ENCODE measurements around the gene GNRHR. TPM values are rescaled to one million over a fixed set of nuclear protein-coding genes. Genes with fewer than 3 reads are reported as not detected.
A peak's percentile ranks its signal among the peaks of the same experiment; 100 is the strongest.

The GNRHR gene
- total RNA-seq, 5 donors from 2014 or later (not counting 1 experiment from before 2014, with no cell fraction given): not detected

DNA sequence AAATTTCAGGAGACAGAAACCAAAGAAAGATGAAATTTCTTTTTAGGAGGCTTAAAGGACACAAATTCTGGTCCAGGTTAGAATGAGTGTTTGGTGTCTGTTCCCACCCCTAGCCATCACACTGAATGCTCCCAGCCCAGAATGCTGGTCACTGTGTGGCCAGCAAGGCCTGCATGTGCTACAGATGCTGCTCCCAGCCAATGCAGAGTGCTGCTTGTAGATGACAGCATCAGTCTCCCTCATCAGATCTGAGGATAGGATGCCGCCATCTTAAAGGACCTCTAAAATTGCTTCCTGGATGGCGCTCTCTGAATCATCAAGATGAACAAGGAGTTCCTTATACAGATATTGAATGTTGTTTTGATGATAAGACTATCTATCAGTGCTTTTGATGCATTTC, 35.3 kb downstream of the GNRHR start:
- H3K4me3 Mint-ChIP-seq: no peak overlapping the region
- no peak overlapping the region for H3K4me3 ChIP-seq (ENCODE audit: control insufficient read depth in 1 of 2, extremely low read depth in 1 of 2, low read length in 1 of 2)
- ChIA-PET CTCF (no interaction called here), POLR2A (no interaction called here)
- WGBS (ENCODE audit: insufficient coverage): 100% methylated on average over 2 of the region's 2 CpGs
- no peaks in the 10 kb centered on the region for H3K27me3 Mint-ChIP-seq
- no peak overlapping the region for H3K27ac ChIP-seq (ENCODE audit: low read length)
- no peak for DNase-seq
- peaks cover 0 to 6% (median under 1%) of the 10 kb centered on the region in 3 donors for H3K4me1 Mint-ChIP-seq
- no peak overlapping the region for H3K27ac Mint-ChIP-seq
- peaks cover 8 to 9% of the 10 kb centered on the region in 2 donors for H3K36me3 ChIP-seq (ENCODE audit: control insufficient read depth in 2 of 2, extremely low read depth in 1 of 2, insufficient read depth in 1 of 2, low read length in 1 of 2)
- no peak for ATAC-seq (replicated peaks in 1 of 4)
- H3K9me3 Mint-ChIP-seq: peaks cover 0 to 6% (median 0%) of the 10 kb centered on the region in 3 donors
- H3K36me3 Mint-ChIP-seq: peaks cover 51% of the 10 kb centered on the region
- H3K27me3 ChIP-seq (replicated peaks in 1 of 2; ENCODE audit: control insufficient read depth in 2 of 2, extremely low read depth in 1 of 2, insufficient read depth in 2 of 2, low read length in 1 of 2): no peaks in the 10 kb centered on the region
- H3K9me3 ChIP-seq: no peaks in the 10 kb centered on the region
- no peaks in the 10 kb centered on the region for H3K4me1 ChIP-seq (ENCODE audit: control insufficient read depth in 1 of 2, extremely low read depth in 1 of 2, insufficient read depth in 2 of 2, low read length in 2 of 2)

- peaks cover 2 to 12% (median 6%) of the 10 kb centered on the region in 3 donors for H3K4me1 Mint-ChIP-seq
- H3K36me3 ChIP-seq (ENCODE audit: control insufficient read depth in 2 of 2, extremely low read depth in 1 of 2, insufficient read depth in 1 of 2, low read length in 1 of 2): peaks cover 8 to 9% of the 10 kb centered on the region in 2 donors
- no peaks in the 10 kb centered on the region for H3K4me1 ChIP-seq (ENCODE audit: control insufficient read depth in 1 of 2, extremely low read depth in 1 of 2, insufficient read depth in 2 of 2, low read length in 2 of 2)
- no peak overlapping the region for H3K4me3 ChIP-seq (ENCODE audit: control insufficient read depth in 1 of 2, extremely low read depth in 1 of 2, low read length in 1 of 2)
- CTCF ChIA-PET: interaction anchor here in 1 of 2 donors (0.9 kb wide), 1 partner anchor 29 kb away, joined by 3 read pairs; no protein-coding TSS in a partner anchor
- no peak overlapping the region for H3K4me3 Mint-ChIP-seq
- peaks cover 0 to 6% (median 0%) of the 10 kb centered on the region in 3 donors for H3K9me3 Mint-ChIP-seq
- no peaks in the 10 kb centered on the region for H3K27me3 ChIP-seq (replicated peaks in 1 of 2; ENCODE audit: control insufficient read depth in 2 of 2, extremely low read depth in 1 of 2, insufficient read depth in 2 of 2, low read length in 1 of 2)
- no peak for ATAC-seq (replicated peaks in 1 of 4)
- no peak overlapping the region for H3K27ac Mint-ChIP-seq
- no peaks in the 10 kb centered on the region for H3K27me3 Mint-ChIP-seq
- 100% methylated on average over 2 of the region's 2 CpGs for WGBS (ENCODE audit: insufficient coverage)
- H3K36me3 Mint-ChIP-seq: peaks cover 51% of the 10 kb centered on the region
- no peaks in the 10 kb centered on the region for H3K9me3 ChIP-seq
- no peak for DNase-seq
- POLR2A ChIA-PET: no interaction called here
- H3K27ac ChIP-seq (ENCODE audit: low read length): no peak overlapping the region
Measured at GRCh38 chr4:67717586-67717985, 36.6 kb downstream of the GNRHR start.

DNA sequence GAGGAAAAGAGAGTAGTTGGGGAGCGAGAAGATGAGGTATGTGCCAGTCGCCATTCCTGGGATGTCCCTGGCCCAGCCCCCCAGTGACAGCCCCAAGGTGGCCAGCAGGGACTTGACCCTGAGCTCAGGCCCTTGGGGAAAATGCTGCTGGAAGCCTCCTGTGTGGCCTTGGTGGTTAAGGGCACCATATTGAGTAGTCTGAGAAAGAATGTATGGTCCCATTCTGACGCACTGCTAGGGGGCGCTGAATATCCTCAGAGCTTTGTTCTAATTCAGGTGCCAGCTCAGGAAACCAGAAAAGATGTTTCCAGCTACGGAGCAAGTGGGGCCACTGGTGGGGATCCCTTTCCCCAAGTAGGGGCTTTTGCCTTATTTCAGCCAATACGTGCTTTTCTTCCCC, 39.2 kb downstream of the GNRHR start:
- CTCF ChIA-PET: no interaction called here
- DNase-seq: no peak
- Histone ChIP-seq H3K36me3 (ENCODE audit: control insufficient read depth in 2 of 2, extremely low read depth in 1 of 2, insufficient read depth in 1 of 2, low read length in 1 of 2) (peaks cover 0 to 5% of the 10 kb centered on the region in 2 donors), H3K4me1 (ENCODE audit: control insufficient read depth in 1 of 2, extremely low read depth in 1 of 2, insufficient read depth in 2 of 2, low read length in 2 of 2) (no peaks in the 10 kb centered on the region), H3K4me3 (ENCODE audit: control insufficient read depth in 1 of 2, extremely low read depth in 1 of 2, low read length in 1 of 2) (no peak overlapping the region), H3K27me3 (replicated peaks in 1 of 2; ENCODE audit: control insufficient read depth in 2 of 2, extremely low read depth in 1 of 2, insufficient read depth in 2 of 2, low read length in 1 of 2) (no peaks in the 10 kb centered on the region), H3K27ac (ENCODE audit: low read length) (no peak overlapping the region), H3K9me3 (no peaks in the 10 kb centered on the region)
- Mint-ChIP-seq H3K36me3 (peaks cover 30% of the 10 kb centered on the region), H3K27ac (no peak overlapping the region), H3K9me3 (peaks cover 0 to 3% (median 0%) of the 10 kb centered on the region in 3 donors), H3K27me3 (no peaks in the 10 kb centered on the region), H3K4me1 (peaks cover 13 to 18% (median 17%) of the 10 kb centered on the region in 3 donors), H3K4me3 (no peak overlapping the region)
- POLR2A ChIA-PET: no interaction called here
- no peak for ATAC-seq (replicated peaks in 1 of 4)
- WGBS (ENCODE audit: insufficient coverage): 100% methylated on average over 5 of the region's 6 CpGs

- no peak for DNase-seq
- ChIA-PET CTCF (no interaction called here), POLR2A (no interaction called here)
- Mint-ChIP-seq H3K27me3 (no peaks in the 10 kb centered on the region), H3K9me3 (peaks cover 0 to 3% (median 0%) of the 10 kb centered on the region in 3 donors), H3K27ac (no peak overlapping the region), H3K4me3 (no peak overlapping the region), H3K36me3 (peaks cover 37% of the 10 kb centered on the region), H3K4me1 (peaks cover 17 to 18% (median 17%) of the 10 kb centered on the region in 3 donors)
- WGBS (ENCODE audit: insufficient coverage): no CpG with 5 or more reads among the region's 1 CpG
- Histone ChIP-seq H3K4me3 (ENCODE audit: control insufficient read depth in 1 of 2, extremely low read depth in 1 of 2, low read length in 1 of 2) (no peak overlapping the region), H3K27me3 (replicated peaks in 1 of 2; ENCODE audit: control insufficient read depth in 2 of 2, extremely low read depth in 1 of 2, insufficient read depth in 2 of 2, low read length in 1 of 2) (no peaks in the 10 kb centered on the region), H3K4me1 (ENCODE audit: control insufficient read depth in 1 of 2, extremely low read depth in 1 of 2, insufficient read depth in 2 of 2, low read length in 2 of 2) (no peaks in the 10 kb centered on the region), H3K27ac (ENCODE audit: low read length) (no peak overlapping the region), H3K36me3 (ENCODE audit: control insufficient read depth in 2 of 2, extremely low read depth in 1 of 2, insufficient read depth in 1 of 2, low read length in 1 of 2) (peaks cover 0 to 5% of the 10 kb centered on the region in 2 donors), H3K9me3 (no peaks in the 10 kb centered on the region)
- no peak for ATAC-seq (replicated peaks in 1 of 4)
Measured at GRCh38 chr4:67714248-67714583, 40.0 kb downstream of the GNRHR start.

- Histone ChIP-seq H3K9me3 (no peaks in the 10 kb centered on the region), H3K4me1 (ENCODE audit: control insufficient read depth in 1 of 2, extremely low read depth in 1 of 2, insufficient read depth in 2 of 2, low read length in 2 of 2) (no peaks in the 10 kb centered on the region), H3K27ac (ENCODE audit: low read length) (no peak overlapping the region), H3K4me3 (ENCODE audit: control insufficient read depth in 1 of 2, extremely low read depth in 1 of 2, low read length in 1 of 2) (no peak overlapping the region), H3K27me3 (replicated peaks in 1 of 2; ENCODE audit: control insufficient read depth in 2 of 2, extremely low read depth in 1 of 2, insufficient read depth in 2 of 2, low read length in 1 of 2) (no peaks in the 10 kb centered on the region), H3K36me3 (ENCODE audit: control insufficient read depth in 2 of 2, extremely low read depth in 1 of 2, insufficient read depth in 1 of 2, low read length in 1 of 2) (peaks cover 0 to 5% of the 10 kb centered on the region in 2 donors)
- H3K4me3 Mint-ChIP-seq: no peak overlapping the region
- H3K4me1 Mint-ChIP-seq: peaks cover 18% of the 10 kb centered on the region in 3 donors
- no peaks in the 10 kb centered on the region for H3K27me3 Mint-ChIP-seq
- CTCF ChIA-PET: no interaction called here
- peaks cover 38% of the 10 kb centered on the region for H3K36me3 Mint-ChIP-seq
- peak overlapping the region in 1 of 2 donors; percentile 6 for H3K27ac Mint-ChIP-seq
- peaks cover 0 to 3% (median 0%) of the 10 kb centered on the region in 3 donors for H3K9me3 Mint-ChIP-seq
- WGBS (ENCODE audit: insufficient coverage): 83% methylated on average over 5 of the region's 12 CpGs
- no peak for DNase-seq
- POLR2A ChIA-PET: no interaction called here
- ATAC-seq (replicated peaks in 1 of 4): no peak
Measured at GRCh38 chr4:67713529-67714247, 40.5 kb downstream of the GNRHR start.

- H3K36me3 Mint-ChIP-seq: peaks cover 43% of the 10 kb centered on the region
Measured at GRCh38 chr4:67712650-67713528, 41.3 kb downstream of the GNRHR start.

More at GRCh38 chr4:67712650-67713528, 41.3 kb downstream of the GNRHR start:
- Mint-ChIP-seq H3K9me3 (peaks cover 0 to 3% (median 0%) of the 10 kb centered on the region in 3 donors), H3K4me3 (no peak overlapping the region), H3K27me3 (no peaks in the 10 kb centered on the region), H3K27ac (no peak overlapping the region), H3K4me1 (peaks cover 25 to 26% (median 26%) of the 10 kb centered on the region in 3 donors)
- Histone ChIP-seq H3K27me3 (replicated peaks in 1 of 2; ENCODE audit: control insufficient read depth in 2 of 2, extremely low read depth in 1 of 2, insufficient read depth in 2 of 2, low read length in 1 of 2) (no peaks in the 10 kb centered on the region), H3K4me1 (ENCODE audit: control insufficient read depth in 1 of 2, extremely low read depth in 1 of 2, insufficient read depth in 2 of 2, low read length in 2 of 2) (no peaks in the 10 kb centered on the region), H3K4me3 (ENCODE audit: control insufficient read depth in 1 of 2, extremely low read depth in 1 of 2, low read length in 1 of 2) (no peak overlapping the region), H3K27ac (ENCODE audit: low read length) (no peak overlapping the region), H3K36me3 (ENCODE audit: control insufficient read depth in 2 of 2, extremely low read depth in 1 of 2, insufficient read depth in 1 of 2, low read length in 1 of 2) (peaks cover 0 to 5% of the 10 kb centered on the region in 2 donors), H3K9me3 (no peaks in the 10 kb centered on the region)
- WGBS (ENCODE audit: insufficient coverage): 96% methylated on average over 5 of the region's 7 CpGs
- ATAC-seq (replicated peaks in 1 of 4) (no peak), DNase-seq (no peak)
- POLR2A ChIA-PET: no interaction called here
- CTCF ChIA-PET: no interaction called here

Data from T-cell (primary cell).